ENCODE data around the gene ATP9B.

The ATP9B gene

GRCh38 chr18:79427368-79428225 is 358.4 kb downstream of the ATP9B start:
- DNase-seq (ENCODE audit: low read depth in 2 of 2) = no peak

Data from stimulated activated CD8-positive, alpha-beta memory T cell treated with anti-CD3 and anti-CD28 coated beads, Interleukin-2, amount 100 ng/mL, for 48 hours (primary cell).